NCI-H128 (cell line): ENCODE data around the gene MARCKS.

Source experiments
- DNase-seq: peaks from one replicate; lab custom pipeline; 2025; ENCODE audit not compliant: unreplicated experiment; lab: John Stamatoyannopoulos, UW

The MARCKS gene

GRCh38 chr6:113848811-113849210 lies 8.3 kb upstream of the MARCKS start:
- no peak for DNase-seq

- no peak for DNase-seq
Observed at GRCh38 chr6:113853252-113853651, 3.9 kb upstream of the MARCKS start.

- DNase-seq = peak; percentile 87
Observed at GRCh38 chr6:113854531-113855499, 2.3 kb upstream of the MARCKS start.

- DNase-seq = no peak
Observed at GRCh38 chr6:113855500-113856374, 1.4 kb upstream of the MARCKS start.

- DNase-seq = no peak
Observed at GRCh38 chr6:113856375-113856624, 845 bp upstream of the MARCKS start.

GRCh38 chr6:113857556-113858479 lies 673 bp downstream of the MARCKS start:
- DNase-seq = no peak

GRCh38 chr6:113858480-113859348 lies 1.6 kb downstream of the MARCKS start:
- DNase-seq = peak; percentile 87

GRCh38 chr6:113859349-113860180 lies 2.4 kb downstream of the MARCKS start:
- DNase-seq = no peak

- no peak for DNase-seq
Observed at GRCh38 chr6:113860181-113860955, 3.2 kb downstream of the MARCKS start.

- no peak for DNase-seq
Observed at GRCh38 chr6:113862112-113862511, 5.0 kb downstream of the MARCKS start.

- no peak for DNase-seq
Observed at GRCh38 chr6:113870917-113871316, 13.8 kb downstream of the MARCKS start.

- no peak for DNase-seq
Observed at GRCh38 chr6:113871975-113872374, 14.8 kb downstream of the MARCKS start.

- no peak for DNase-seq
Observed at GRCh38 chr6:113873043-113873667, 16.0 kb downstream of the MARCKS start.

- no peak for DNase-seq
Observed at GRCh38 chr6:113875470-113875869, 18.3 kb downstream of the MARCKS start.

GRCh38 chr6:113876695-113877094 lies 19.6 kb downstream of the MARCKS start:
- no peak for DNase-seq

GRCh38 chr6:113879186-113880096 lies 22.3 kb downstream of the MARCKS start:
- DNase-seq = peak; percentile 54

- no peak for DNase-seq
Observed at GRCh38 chr6:113881478-113881980, 24.4 kb downstream of the MARCKS start.
